Measurements from ENCODE around the gene SCAMP2. TPM values are rescaled to one million over a fixed set of nuclear protein-coding genes. Genes with fewer than 3 reads are reported as not detected.

SCAMP2 gene
- polyA plus RNA-seq, 1 donor, result 104 TPM

DNA sequence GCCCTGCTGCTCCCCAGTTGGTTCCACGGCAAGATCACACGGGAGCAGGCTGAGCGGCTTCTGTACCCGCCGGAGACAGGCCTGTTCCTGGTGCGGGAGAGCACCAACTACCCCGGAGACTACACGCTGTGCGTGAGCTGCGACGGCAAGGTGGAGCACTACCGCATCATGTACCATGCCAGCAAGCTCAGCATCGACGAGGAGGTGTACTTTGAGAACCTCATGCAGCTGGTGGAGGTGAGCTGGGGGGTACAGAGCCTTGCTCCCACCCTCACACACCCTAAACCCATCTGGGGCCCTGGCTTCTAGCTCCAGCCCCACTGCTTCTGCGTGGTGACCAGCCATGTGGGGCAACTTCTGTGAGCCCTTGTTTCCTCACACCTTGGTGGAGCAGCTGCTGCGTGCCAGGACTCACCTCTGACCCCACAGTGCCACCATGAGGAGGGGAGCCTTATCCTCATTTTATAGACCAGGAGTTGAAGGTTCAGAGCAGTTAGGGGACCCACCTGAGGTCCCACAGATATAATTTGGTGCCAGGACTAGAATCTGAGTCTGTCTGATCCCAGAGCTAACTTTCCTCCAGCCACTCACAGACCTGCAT lies 73.8 kb downstream of the SCAMP2 start:
- Histone ChIP-seq H3K27ac (ENCODE audit: low read length) (no peak overlapping the region), H3K27me3 (ENCODE audit: control insufficient read depth, insufficient read depth, low read length) (no peaks in the 10 kb centered on the region), H3K4me3 (ENCODE audit: low read length) (no peak overlapping the region), H3K9me3 (ENCODE audit: control insufficient read depth, low read depth, low read length) (no peaks in the 10 kb centered on the region), H3K4me1 (ENCODE audit: control insufficient read depth, insufficient read depth, low read length) (peaks cover 29% of the 10 kb centered on the region), H3K36me3 (ENCODE audit: control insufficient read depth, insufficient read depth, low read length) (peaks cover 66% of the 10 kb centered on the region)
- no peak for DNase-seq
- no CpG with 5 or more reads among the region's 16 CpGs for WGBS (ENCODE audit: insufficient coverage, low lambda C conversion rate)

GRCh38 chr15:74798388-74799254 lies 74.5 kb downstream of the SCAMP2 start:
- Histone ChIP-seq H3K27me3 (ENCODE audit: control insufficient read depth, insufficient read depth, low read length) (no peaks in the 10 kb centered on the region), H3K36me3 (ENCODE audit: control insufficient read depth, insufficient read depth, low read length) (peaks cover 59% of the 10 kb centered on the region), H3K9me3 (ENCODE audit: control insufficient read depth, low read depth, low read length) (no peaks in the 10 kb centered on the region), H3K27ac (ENCODE audit: low read length) (no peak overlapping the region), H3K4me3 (ENCODE audit: low read length) (no peak overlapping the region), H3K4me1 (ENCODE audit: control insufficient read depth, insufficient read depth, low read length) (peaks cover 29% of the 10 kb centered on the region)
- 100% methylated on average over 5 of the region's 25 CpGs for WGBS (ENCODE audit: insufficient coverage, low lambda C conversion rate)
- peak in 1 of 2 donors; percentile 38 for DNase-seq

DNA sequence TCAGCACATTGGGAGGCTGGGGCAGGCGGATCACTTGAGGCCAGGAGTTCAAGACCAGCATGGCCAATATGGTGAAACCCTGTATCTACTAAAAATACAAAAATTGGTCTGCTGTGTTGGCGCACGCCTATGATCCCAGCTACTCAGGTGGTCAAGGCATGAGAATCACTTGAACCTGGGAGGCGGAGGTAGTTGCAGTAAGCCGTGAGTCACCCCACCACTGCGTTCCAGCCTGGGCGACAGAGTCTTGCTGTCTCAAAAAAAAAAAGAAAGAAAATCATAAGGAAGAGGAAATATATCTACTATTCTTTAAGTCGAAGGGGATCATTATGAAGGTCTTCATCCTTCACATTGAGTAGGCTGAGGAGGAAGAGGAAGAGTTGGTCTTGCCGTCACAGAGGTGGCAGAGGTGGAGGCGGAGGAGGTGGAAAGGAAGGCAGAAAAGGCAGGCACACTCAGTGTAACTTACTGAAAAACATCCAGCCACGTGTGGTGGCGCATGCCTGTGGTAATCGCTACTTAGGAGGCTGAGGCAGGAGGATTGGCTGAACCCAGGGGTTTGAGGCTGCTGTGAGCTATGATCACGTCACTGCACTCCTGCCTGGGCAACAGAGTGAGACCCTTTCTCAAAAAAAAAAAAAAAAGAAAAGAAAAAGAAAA lies 77.1 kb downstream of the SCAMP2 start:
- Histone ChIP-seq H3K27ac (ENCODE audit: low read length) (no peak overlapping the region), H3K36me3 (ENCODE audit: control insufficient read depth, insufficient read depth, low read length) (peaks cover 44% of the 10 kb centered on the region), H3K4me3 (ENCODE audit: low read length) (no peak overlapping the region), H3K9me3 (ENCODE audit: control insufficient read depth, low read depth, low read length) (no peaks in the 10 kb centered on the region), H3K4me1 (ENCODE audit: control insufficient read depth, insufficient read depth, low read length) (peaks cover 52% of the 10 kb centered on the region), H3K27me3 (ENCODE audit: control insufficient read depth, insufficient read depth, low read length) (no peaks in the 10 kb centered on the region)
- WGBS (ENCODE audit: insufficient coverage, low lambda C conversion rate), result 80% methylated on average over 2 of the region's 14 CpGs
- DNase-seq, result no peak

DNA sequence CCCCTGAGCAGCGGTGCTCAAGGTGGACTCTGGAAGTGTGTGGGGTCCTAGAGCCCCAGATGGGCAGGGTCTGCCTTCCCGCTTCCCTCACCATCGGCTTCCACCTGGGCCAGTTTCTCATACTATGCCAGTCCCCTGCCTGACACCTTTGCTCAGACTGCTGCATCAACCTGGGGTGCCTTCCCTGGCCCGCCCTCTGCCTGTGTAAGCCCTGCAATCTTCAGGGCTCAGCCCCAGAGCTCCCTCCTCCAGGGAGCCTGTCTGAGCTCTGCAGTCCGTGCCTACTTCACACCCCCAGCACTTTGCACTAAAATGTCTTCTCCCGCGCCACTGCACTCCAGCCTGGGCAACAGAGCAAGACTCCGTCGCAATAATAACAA lies 78.2 kb downstream of the SCAMP2 start:
- Histone ChIP-seq H3K36me3 (ENCODE audit: control insufficient read depth, insufficient read depth, low read length) (peaks cover 36% of the 10 kb centered on the region), H3K4me1 (ENCODE audit: control insufficient read depth, insufficient read depth, low read length) (peaks cover 55% of the 10 kb centered on the region), H3K27me3 (ENCODE audit: control insufficient read depth, insufficient read depth, low read length) (no peaks in the 10 kb centered on the region), H3K4me3 (ENCODE audit: low read length) (no peak overlapping the region), H3K27ac (ENCODE audit: low read length) (no peak overlapping the region), H3K9me3 (ENCODE audit: control insufficient read depth, low read depth, low read length) (no peaks in the 10 kb centered on the region)
- WGBS (ENCODE audit: insufficient coverage, low lambda C conversion rate), result no CpG with 5 or more reads among the region's 9 CpGs
- no peak for DNase-seq

GRCh38 chr15:74794248-74794969 lies 78.8 kb downstream of the SCAMP2 start:
- WGBS (ENCODE audit: insufficient coverage, low lambda C conversion rate), result no CpG with 5 or more reads among the region's 9 CpGs
- Histone ChIP-seq H3K36me3 (ENCODE audit: control insufficient read depth, insufficient read depth, low read length) (peaks cover 30% of the 10 kb centered on the region), H3K27ac (ENCODE audit: low read length) (no peak overlapping the region), H3K9me3 (ENCODE audit: control insufficient read depth, low read depth, low read length) (no peaks in the 10 kb centered on the region), H3K4me1 (ENCODE audit: control insufficient read depth, insufficient read depth, low read length) (peaks cover 54% of the 10 kb centered on the region), H3K27me3 (ENCODE audit: control insufficient read depth, insufficient read depth, low read length) (no peaks in the 10 kb centered on the region), H3K4me3 (ENCODE audit: low read length) (no peak overlapping the region)
- DNase-seq, result no peak

Other genes with a start within 250 kb of the SCAMP2 start
- 31.1 TPM for gene EDC3, start 177.3 kb downstream of the SCAMP2 start, polyA plus RNA-seq
- gene CYP1A1, start 147.8 kb downstream of the SCAMP2 start, polyA plus RNA-seq, result 0.54 TPM
- gene CYP1A2, start 124.5 kb downstream of the SCAMP2 start, polyA plus RNA-seq, result not detected
- gene CSK, start 91.3 kb downstream of the SCAMP2 start, polyA plus RNA-seq, result 62.4 TPM
- not detected for gene LMAN1L, start 60.5 kb downstream of the SCAMP2 start, polyA plus RNA-seq
- not detected for gene CPLX3, start 46.7 kb downstream of the SCAMP2 start, polyA plus RNA-seq
- gene ULK3, start 30.2 kb downstream of the SCAMP2 start, polyA plus RNA-seq, result 83.8 TPM
- gene MPI, start 16.7 kb upstream of the SCAMP2 start, polyA plus RNA-seq, result 51.0 TPM
- 44.7 TPM for gene FAM219B, start 33.5 kb upstream of the SCAMP2 start, polyA plus RNA-seq
- gene COX5A, start 64.7 kb upstream of the SCAMP2 start, polyA plus RNA-seq, result 238 TPM
- gene RPP25, start 83.4 kb upstream of the SCAMP2 start, polyA plus RNA-seq, result 6.2 TPM
- gene SCAMP5, start 122.2 kb upstream of the SCAMP2 start, polyA plus RNA-seq, result 31.6 TPM
- 10.5 TPM for gene PPCDC, start 150.2 kb upstream of the SCAMP2 start, polyA plus RNA-seq

Measured in large intestine (tissue), 3 donors.